ENCODE data around the gene CSAD. TPM values are rescaled to one million over a fixed set of nuclear protein-coding genes. Genes with fewer than 3 reads are reported as not detected.

CSAD gene
- total RNA-seq, 1 donor = 9.4 TPM

- Histone ChIP-seq H4K20me1 (ENCODE audit: insufficient read depth, low read length) (no peaks in the 10 kb centered on the region), H3K4me2 (ENCODE audit: insufficient read depth, low read length) (no peak overlapping the region), H3K79me2 (ENCODE audit: insufficient read depth, low read length) (no peaks in the 10 kb centered on the region), H3K4me1 (ENCODE audit: insufficient read depth, low read length) (peaks cover 13% of the 10 kb centered on the region), H3K36me3 (ENCODE audit: insufficient read depth, low read length) (no peaks in the 10 kb centered on the region), H2AFZ (ENCODE audit: low read length) (no peak overlapping the region), H3K27me3 (ENCODE audit: insufficient read depth, low read length) (no peaks in the 10 kb centered on the region), H3K27ac (ENCODE audit: low read depth, low read length) (no peak overlapping the region), H3K4me3 (ENCODE audit: insufficient read depth, low read length) (no peak overlapping the region), H3K9me3 (ENCODE audit: low read depth, low read length) (no peaks in the 10 kb centered on the region)
- no peak for TF ChIP-seq CTCF (IDR thresholded peaks at IDR 0.05; ENCODE audit: extremely low read depth, low read depth, low read length)
- no peak for DNase-seq (ENCODE audit: insufficient read length, low spot score, missing footprints)
Measured at GRCh38 chr12:53198486-53199110, 17.9 kb upstream of the CSAD start.

- Histone ChIP-seq H3K4me2 (ENCODE audit: insufficient read depth, low read length) (peak overlapping the region; percentile 77), H3K4me1 (ENCODE audit: insufficient read depth, low read length) (peaks cover 13% of the 10 kb centered on the region), H3K36me3 (ENCODE audit: insufficient read depth, low read length) (no peaks in the 10 kb centered on the region), H3K27me3 (ENCODE audit: insufficient read depth, low read length) (no peaks in the 10 kb centered on the region), H3K79me2 (ENCODE audit: insufficient read depth, low read length) (no peaks in the 10 kb centered on the region), H3K27ac (ENCODE audit: low read depth, low read length) (no peak overlapping the region), H3K9me3 (ENCODE audit: low read depth, low read length) (no peaks in the 10 kb centered on the region), H4K20me1 (ENCODE audit: insufficient read depth, low read length) (no peaks in the 10 kb centered on the region), H2AFZ (ENCODE audit: low read length) (no peak overlapping the region), H3K4me3 (ENCODE audit: insufficient read depth, low read length) (peak overlapping the region; percentile 66)
- TF ChIP-seq CTCF (IDR thresholded peaks at IDR 0.05; ENCODE audit: extremely low read depth, low read depth, low read length) = no peak
- DNase-seq (ENCODE audit: insufficient read length, low spot score, missing footprints) = peak; percentile 47
Measured at GRCh38 chr12:53197011-53197640, 16.4 kb upstream of the CSAD start.

GRCh38 chr12:53196486-53196885, 15.8 kb upstream of the CSAD start:
- peaks cover 2% of the 10 kb centered on the region for H3K36me3 ChIP-seq (ENCODE audit: insufficient read depth, low read length)

More at GRCh38 chr12:53196486-53196885, 15.8 kb upstream of the CSAD start:
- DNase-seq (ENCODE audit: insufficient read length, low spot score, missing footprints) = no peak
- peaks cover 13% of the 10 kb centered on the region for H3K4me1 ChIP-seq (ENCODE audit: insufficient read depth, low read length)
- no peak overlapping the region for H3K4me3 ChIP-seq (ENCODE audit: insufficient read depth, low read length)
- H3K9me3 ChIP-seq (ENCODE audit: low read depth, low read length) = no peaks in the 10 kb centered on the region
- no peak overlapping the region for H2AFZ ChIP-seq (ENCODE audit: low read length)
- H3K27me3 ChIP-seq (ENCODE audit: insufficient read depth, low read length) = no peaks in the 10 kb centered on the region
- no peak overlapping the region for H3K27ac ChIP-seq (ENCODE audit: low read depth, low read length)
- H3K79me2 ChIP-seq (ENCODE audit: insufficient read depth, low read length) = no peaks in the 10 kb centered on the region
- H4K20me1 ChIP-seq (ENCODE audit: insufficient read depth, low read length) = no peaks in the 10 kb centered on the region
- no peak overlapping the region for H3K4me2 ChIP-seq (ENCODE audit: insufficient read depth, low read length)
- no peak for TF ChIP-seq CTCF (IDR thresholded peaks at IDR 0.05; ENCODE audit: extremely low read depth, low read depth, low read length)
